Endothelial cell of umbilical vein (primary cell): ENCODE measurements around the gene LRP3. TPM values are rescaled to one million over a fixed set of nuclear protein-coding genes. Genes with fewer than 3 reads are reported as not detected.
A peak's percentile ranks its signal among the peaks of the same experiment; 100 is the strongest.

Experiments used
- BruUV-seq: library from RNA; stranded (reverse); fragments of 400-500 nt; replicated peaks from 2 replicates; lab custom pipeline; 2021; lab: Mats Ljungman, UMichigan
- CTCF ChIA-PET: fragments of 300-600, 350-600 bp; sonication (Branson Sonifier 250); formaldehyde crosslinking; loops from one replicate; lab custom pipeline; 2021; ENCODE audit warnings: antibody characterized with exemption, inconsistent platforms; lab: Charles Lee
- POLR2A ChIA-PET: fragments of 300-600, 350-600 bp; sonication (Branson Sonifier 250); formaldehyde crosslinking; loops from one replicate; lab custom pipeline; 2021; ENCODE audit warnings: antibody characterized with exemption, inconsistent platforms; lab: Charles Lee
- DNase-seq: peaks from one replicate; pipeline ENCODE4 v3.0.0-alpha.2; 2011; ENCODE audit warnings: low read depth, low spot score
- FAIRE-seq: peaks from 2 replicates; lab custom pipeline; 2011; peaks lifted over from hg19 to GRCh38; lab: Jason Lieb, UNC
- H2AFZ ChIP-seq: 2 replicates; pipeline ENCODE4 v1.6.0; 2012; ENCODE audit warnings: low read depth, low read length, control low read depth, inconsistent platforms
- H3K27ac ChIP-seq: 2 replicates; pipeline ENCODE4 v1.5.1; 2011; ENCODE audit warnings: low read depth, mild to moderate bottlenecking, control low read depth, low read length, moderate library complexity; ENCODE audit not compliant: insufficient read depth
- H3K27me3 ChIP-seq, 2 experiments: 2 replicates each; pipeline versions ENCODE4 v1.6.0 to v1.6.1; 2011; ENCODE audit warnings: low read length in 2 of 2, mixed read lengths in 1 of 2; ENCODE audit not compliant: control insufficient read depth in 2 of 2, insufficient read depth in 2 of 2
- H3K36me3 ChIP-seq, 2 experiments: 2 replicates in 1 of 2; 3 replicates in 1 of 2; pipeline ENCODE4 v1.5.1; 2011; ENCODE audit warnings: low read length in 2 of 2, mild to moderate bottlenecking in 1 of 2, moderate library complexity in 1 of 2; ENCODE audit not compliant: control insufficient read depth in 2 of 2, insufficient read depth in 2 of 2; ENCODE audit errors: extremely low read depth in 1 of 2
- H3K4me1 ChIP-seq: 3 replicates; pipeline ENCODE4 v1.5.1; 2011; ENCODE audit warnings: mild to moderate bottlenecking, low read length; ENCODE audit not compliant: control insufficient read depth, insufficient read depth; ENCODE audit errors: extremely low read depth
- H3K4me2 ChIP-seq: 2 replicates; pipeline ENCODE4 v1.6.1; 2011; ENCODE audit warnings: low read length, control low read depth, mixed read lengths; ENCODE audit not compliant: insufficient read depth
- H3K4me3 ChIP-seq, 3 experiments: fragments of 200-600 bp in 1 of 3; sonication (generic), shearing (Covaris generic) in 1 of 3; replicated peaks in 1 of 3; 2 replicates each; pipeline ENCODE4 v1.5.1; 2011 to 2016; ENCODE audit warnings: control low read depth in 3 of 3, low read length in 3 of 3, mild to moderate bottlenecking in 2 of 3, inconsistent platforms in 1 of 3, low read depth in 1 of 3, moderate library complexity in 1 of 3; ENCODE audit not compliant: insufficient read depth in 1 of 3
- H3K79me2 ChIP-seq: 2 replicates; pipeline ENCODE4 v1.6.0; 2012; ENCODE audit warnings: low read length, inconsistent platforms; ENCODE audit not compliant: control insufficient read depth, insufficient read depth
- H3K9ac ChIP-seq: replicated peaks from 2 replicates; pipeline ENCODE3; 2011; ENCODE audit warnings: low read length, control low read depth; ENCODE audit not compliant: insufficient read depth; ENCODE audit errors: extremely low read depth
- H3K9me1 ChIP-seq: replicated peaks from 3 replicates; pipeline ENCODE4 v1.6.0; 2011; ENCODE audit warnings: mild to moderate bottlenecking, low read length; ENCODE audit not compliant: control insufficient read depth, insufficient read depth; ENCODE audit errors: extremely low read depth
- H3K9me3 ChIP-seq: replicated peaks from 2 replicates; pipeline ENCODE4 v1.5.1; 2012; ENCODE audit warnings: low read length, inconsistent platforms; ENCODE audit not compliant: control insufficient read depth, insufficient read depth
- H4K20me1 ChIP-seq: replicated peaks from 2 replicates; pipeline ENCODE3; 2011; ENCODE audit warnings: mild to moderate bottlenecking, low read length; ENCODE audit not compliant: control insufficient read depth, insufficient read depth; ENCODE audit errors: extremely low read depth
- CTCF ChIP-seq, 2 donors: IDR thresholded peaks; 1 replicate in 1 of 2; 2 replicates in 1 of 2; pipeline ENCODE4 v1.5.1; 2011; ENCODE audit warnings: low read length in 2 of 2, mild to moderate bottlenecking in 2 of 2, moderate library complexity in 2 of 2, control low read depth in 1 of 2, inconsistent platforms in 1 of 2, low read depth in 1 of 2; ENCODE audit not compliant: insufficient read depth in 1 of 2; ENCODE audit errors: extremely low read depth in 1 of 2
- FOS ChIP-seq: IDR thresholded peaks from 2 replicates; pipeline ENCODE4 v1.6.1; 2011; ENCODE audit warnings: mild to moderate bottlenecking, low read length, moderate library complexity, borderline replicate concordance; ENCODE audit not compliant: insufficient read depth
- JUN ChIP-seq: IDR thresholded peaks from 2 replicates; pipeline ENCODE4 v1.6.1; 2011; ENCODE audit warnings: borderline replicate concordance, low read depth; ENCODE audit not compliant: insufficient read length, insufficient read depth
- MYC ChIP-seq: IDR thresholded peaks from one replicate; pipeline ENCODE4 v1.6.1; 2011; ENCODE audit warnings: mild to moderate bottlenecking, low read depth, low read length
- POLR2A ChIP-seq: IDR thresholded peaks from 2 replicates; pipeline ENCODE4 v1.6.1; 2012; ENCODE audit warnings: low read depth, mild to moderate bottlenecking, control low read depth, low read length
- dilution Hi-C: fragments of 300-500 bp; cut with MboI; formaldehyde crosslinking; loops from one replicate; pipeline ENCODE4 v1.15.0; 2019; ENCODE audit warnings: low sequenced_read_pairs; ENCODE audit not compliant: extremely low pct_ligation_motif_present
- intact Hi-C: fragments of 100-400 bp; cut with micrococcal nuclease; formaldehyde crosslinking; loops from one replicate; pipeline ENCODE4 v1.10.0; 2022
- polyA plus RNA-seq, 4 experiments: library from polyadenylated mRNA; depleted of rRNA in 3 of 4; stranded (reverse) in 3 of 4; unstranded in 1 of 4; fragments of >200 nt; gene quantifications; 2 replicates each; pipeline versions ENCODE4 v1.2.1 to v1.2.3, GENCODE V29; 2011 to 2012; ENCODE audit warnings: missing spikeins in 1 of 4
- total RNA-seq: library from RNA; stranded (reverse); gene quantifications from 2 replicates; pipeline ENCODE4 v1.2.3, GENCODE V29; 2021

LRP3 gene
- total and polyA plus RNA-seq, 2 donors (not counting 3 experiments of a cell fraction or from before 2014, with no cell fraction given) = 14.3 to 19.4 TPM

- FAIRE-seq (no peak), DNase-seq (no peak)
- Histone ChIP-seq H2AFZ (no peak overlapping the region), H3K4me2 (no peak overlapping the region), H4K20me1 (no peaks in the 10 kb centered on the region), H3K27me3 (no peaks in the 10 kb centered on the region), H3K4me1 (no peaks in the 10 kb centered on the region), H3K79me2 (no peaks in the 10 kb centered on the region), H3K27ac (no peak overlapping the region), H3K4me3 (no peak overlapping the region), H3K36me3 (no peaks in the 10 kb centered on the region), H3K9me3 (no peaks in the 10 kb centered on the region), H3K9ac (no peak overlapping the region), H3K9me1 (no peaks in the 10 kb centered on the region)
- TF ChIP-seq JUN = no peak
- no peak for TF ChIP-seq FOS
- no peak for TF ChIP-seq MYC
- POLR2A ChIA-PET = no interaction called here
- CTCF ChIA-PET = interaction anchor here (0.9 kb wide), 1 partner anchor 23 kb away, joined by 3 read pairs; no protein-coding TSS in a partner anchor
- BruUV-seq = no TSS peak
- dilution Hi-C loops (no loop called here), intact Hi-C loops (no loop called here)
Measured at GRCh38 chr19:33212436-33213172, 18.5 kb downstream of the LRP3 start.

- Histone ChIP-seq H3K4me2 (no peak overlapping the region), H4K20me1 (no peaks in the 10 kb centered on the region), H3K79me2 (no peaks in the 10 kb centered on the region), H3K9me1 (no peaks in the 10 kb centered on the region), H3K9ac (no peak overlapping the region), H3K27me3 (no peaks in the 10 kb centered on the region), H3K4me3 (no peak overlapping the region), H3K27ac (no peak overlapping the region), H2AFZ (no peak overlapping the region), H3K9me3 (no peaks in the 10 kb centered on the region), H3K4me1 (no peaks in the 10 kb centered on the region), H3K36me3 (no peaks in the 10 kb centered on the region)
- BruUV-seq = no TSS peak
- dilution Hi-C loops = no loop called here
- DNase-seq (no peak), FAIRE-seq (no peak)
- intact Hi-C loops = no loop called here
- POLR2A ChIA-PET = no interaction called here
- peak in 1 of 2 donors; percentile 11 for TF ChIP-seq CTCF (IDR thresholded peaks at IDR 0.05; ENCODE audit: extremely low read depth in 1 of 2, insufficient read depth in 1 of 2, low read depth in 1 of 2, low read length in 2 of 2)
- no peak for TF ChIP-seq JUN
- TF ChIP-seq POLR2A = no peak
- CTCF ChIA-PET = interaction anchor here (1.0 to 1.1 kb wide), 2 partner anchors 13 to 192 kb away, joined by 3 read pairs; no protein-coding TSS in a partner anchor
Measured at GRCh38 chr19:33214596-33214995, 20.5 kb downstream of the LRP3 start.
